RWPE1 (cell line): ENCODE measurements around the gene TRIM72.
"Not testable (repeated sequence)": the region's sequence is repeated elsewhere in the genome, so short reads cannot be mapped to it uniquely, and the experiment has no call there.

Source experiments
- CTCF ChIA-PET: fragments of 350-600 bp; sonication (Branson Sonifier 250); formaldehyde crosslinking; extraction: SDS; loops from one replicate; lab custom pipeline; 2021; lab: Yijun Ruan, JAX
- POLR2A ChIA-PET: fragments of 400-600 bp; formaldehyde crosslinking; extraction: SDS; loops from one replicate; lab custom pipeline; 2020; ENCODE audit warnings: antibody characterized with exemption; ENCODE audit not compliant: low non-redundant PET; lab: Yijun Ruan, JAX
- DNase-seq: peaks from one replicate; pipeline ENCODE4 v3.0.0; 2012; ENCODE audit warnings: low spot score
- H3K27ac ChIP-seq: fragments of 450-650 bp; 2 replicates; pipeline ENCODE4 v1.5.1; 2017
- CTCF ChIP-seq: fragments of 450-650 bp; conservative IDR thresholded peaks from 2 replicates; pipeline ENCODE4 v1.5.1; 2017; ENCODE audit warnings: low read depth, mild to moderate bottlenecking

The TRIM72 gene

GRCh38 chr16:31265329-31266245 is 51.7 kb downstream of the TRIM72 start:
- peak; percentile 80 for DNase-seq

GRCh38 chr16:31267332-31268032 is 53.6 kb downstream of the TRIM72 start:
- no peak for DNase-seq

More at GRCh38 chr16:31265329-31266245, 51.7 kb downstream of the TRIM72 start:
- TF ChIP-seq CTCF: no peak
- POLR2A ChIA-PET: no interaction called here
- no peak overlapping the region for H3K27ac ChIP-seq
- CTCF ChIA-PET: no interaction called here

GRCh38 chr16:31268033-31268365 is 54.1 kb downstream of the TRIM72 start:
- TF ChIP-seq CTCF: no peak
- no peak for DNase-seq
- no peak overlapping the region for H3K27ac ChIP-seq
- CTCF ChIA-PET: no interaction called here
- POLR2A ChIA-PET: no interaction called here

More at GRCh38 chr16:31267332-31268032, 53.6 kb downstream of the TRIM72 start:
- TF ChIP-seq CTCF: no peak
- CTCF ChIA-PET: no interaction called here
- POLR2A ChIA-PET: no interaction called here
- no peak overlapping the region for H3K27ac ChIP-seq

- no peak overlapping the region for H3K27ac ChIP-seq
- ChIA-PET CTCF (no interaction called here), POLR2A (no interaction called here)
- DNase-seq: no peak
- no peak for TF ChIP-seq CTCF
Observed at GRCh38 chr16:31268891-31269290, 55.0 kb downstream of the TRIM72 start.

DNA sequence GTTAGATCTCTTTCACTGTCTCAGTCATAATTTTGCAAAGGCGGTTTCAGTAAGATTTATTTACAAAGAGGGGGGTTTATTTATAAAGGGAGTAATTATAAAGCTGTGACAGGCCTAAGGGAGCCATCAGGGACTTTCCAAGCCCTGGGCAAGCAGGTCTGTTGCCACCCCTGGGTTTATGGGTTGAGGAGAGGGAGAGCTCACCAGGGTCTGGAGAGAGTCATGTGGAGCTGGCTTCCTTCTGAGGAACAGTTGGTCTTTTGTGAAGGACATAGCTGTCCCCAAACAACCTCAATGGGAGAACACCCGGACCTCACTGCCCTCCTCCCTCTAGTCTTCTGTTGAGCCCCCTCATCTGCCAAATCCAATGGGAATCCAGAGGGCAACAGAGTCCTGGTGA is 55.6 kb downstream of the TRIM72 start:
- no peak for DNase-seq
- POLR2A ChIA-PET: no interaction called here
- no peak for TF ChIP-seq CTCF
- no peak overlapping the region for H3K27ac ChIP-seq
- CTCF ChIA-PET: no interaction called here

DNA sequence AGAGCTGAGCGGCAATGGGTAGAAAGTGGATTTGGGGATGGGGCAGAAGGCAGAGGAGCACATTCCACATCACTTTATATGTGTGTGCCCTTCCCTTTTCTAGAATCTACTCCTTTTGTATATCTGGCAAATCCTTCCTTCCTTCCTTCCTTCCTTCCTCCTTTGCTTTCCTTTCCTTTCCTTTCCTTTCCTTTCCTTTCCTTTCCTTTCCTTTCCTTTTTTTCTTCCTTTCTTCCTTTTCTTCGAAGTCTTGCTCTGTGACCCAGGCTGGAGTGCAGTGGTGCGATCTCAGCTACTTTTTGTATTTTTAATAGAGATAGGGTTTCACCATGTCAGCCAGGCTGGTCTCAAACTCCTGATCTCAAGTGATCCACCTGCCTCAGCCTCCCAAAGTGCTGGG is 56.1 kb downstream of the TRIM72 start:
- H3K27ac ChIP-seq, DNase-seq, POLR2A ChIA-PET, CTCF ChIA-PET: not testable (repeated sequence)

GRCh38 chr16:31270795-31271194 is 56.9 kb downstream of the TRIM72 start:
- POLR2A ChIA-PET: no interaction called here
- DNase-seq: no peak
- H3K27ac ChIP-seq: no peak overlapping the region

More at GRCh38 chr16:31270795-31271194, 56.9 kb downstream of the TRIM72 start:
- CTCF ChIA-PET: interaction anchor here (0.5 kb wide), 1 partner anchor 216 kb away, joined by 4 read pairs; no protein-coding TSS in a partner anchor
- no peak for TF ChIP-seq CTCF
